Dermis blood vessel endothelial cell (primary cell): ENCODE results near the gene WDR33. TPM values are rescaled to one million over a fixed set of nuclear protein-coding genes. Genes with fewer than 3 reads are reported as not detected.

ENCODE experiments used
- DNase-seq: peaks from one replicate; pipeline ENCODE4 v3.0.0; 2010
- total RNA-seq: library from RNA; depleted of rRNA; stranded (reverse); fragments of >200 nt; gene quantifications from 2 replicates; pipeline ENCODE4 v1.2.3, GENCODE V29; 2014

WDR33 gene
- total RNA-seq, 1 donor from 2014 or later = 30.8 TPM

DNA sequence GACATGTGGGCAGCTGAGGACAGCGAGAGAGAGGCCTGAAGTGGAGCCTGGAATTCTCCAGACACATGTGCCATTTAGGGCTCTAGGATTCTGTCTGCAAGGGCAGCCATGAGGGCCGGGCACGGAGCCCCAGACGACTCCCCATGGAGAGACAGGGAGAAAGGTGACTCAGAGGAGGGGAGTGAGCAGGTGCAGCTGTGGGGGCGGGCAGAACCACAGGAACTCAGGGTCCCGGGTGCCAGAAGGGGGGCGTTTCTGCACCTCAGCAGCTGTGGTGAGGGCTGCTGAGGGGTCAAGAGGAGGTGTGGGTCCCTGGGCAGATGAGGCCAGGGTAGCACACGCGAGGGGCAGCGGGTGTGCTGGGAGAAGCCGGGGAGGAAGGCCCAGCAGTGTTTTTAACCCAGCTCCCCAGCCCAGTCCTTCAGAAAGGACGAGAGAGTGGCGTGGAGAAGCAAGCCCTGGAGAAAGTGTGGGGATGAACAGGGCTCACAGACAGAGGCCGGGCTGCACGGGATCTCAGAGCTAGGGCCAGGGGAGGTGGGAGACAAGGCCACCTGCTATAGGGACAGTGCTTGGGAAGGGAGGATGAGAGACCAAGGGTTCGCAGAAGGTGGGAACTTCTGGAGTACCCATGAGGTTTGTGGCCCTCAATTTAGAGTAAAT, 157.4 kb downstream of the WDR33 start:
- no peak for DNase-seq

DNA sequence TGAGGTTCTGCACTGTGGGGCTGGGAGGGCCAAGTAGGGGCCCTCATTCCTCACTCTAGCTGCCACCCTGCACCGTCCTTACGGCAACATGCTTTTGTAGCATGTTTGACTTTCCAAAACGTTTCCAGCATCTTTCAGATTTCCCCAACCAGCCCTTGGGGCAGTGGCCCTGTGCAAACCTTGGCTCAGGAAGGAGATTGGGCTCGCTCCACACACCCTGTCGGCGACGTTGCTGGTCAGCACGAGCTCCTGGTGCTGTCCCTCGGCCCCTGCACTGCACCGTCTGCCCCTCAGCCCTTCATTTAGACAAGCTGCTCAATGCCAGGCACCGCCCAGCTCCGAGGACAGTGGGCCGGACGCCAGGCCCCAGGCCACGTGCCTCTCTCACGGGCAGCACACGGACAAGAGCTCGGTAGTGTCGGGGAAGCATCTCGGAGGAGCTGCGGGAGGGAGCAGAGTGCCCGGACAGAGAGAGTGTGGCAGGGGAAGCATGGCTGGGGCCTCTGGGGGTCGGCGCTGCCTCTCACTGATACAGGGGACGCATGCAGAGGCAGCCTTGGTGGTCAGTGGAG, 158.1 kb downstream of the WDR33 start:
- DNase-seq = no peak

DNA sequence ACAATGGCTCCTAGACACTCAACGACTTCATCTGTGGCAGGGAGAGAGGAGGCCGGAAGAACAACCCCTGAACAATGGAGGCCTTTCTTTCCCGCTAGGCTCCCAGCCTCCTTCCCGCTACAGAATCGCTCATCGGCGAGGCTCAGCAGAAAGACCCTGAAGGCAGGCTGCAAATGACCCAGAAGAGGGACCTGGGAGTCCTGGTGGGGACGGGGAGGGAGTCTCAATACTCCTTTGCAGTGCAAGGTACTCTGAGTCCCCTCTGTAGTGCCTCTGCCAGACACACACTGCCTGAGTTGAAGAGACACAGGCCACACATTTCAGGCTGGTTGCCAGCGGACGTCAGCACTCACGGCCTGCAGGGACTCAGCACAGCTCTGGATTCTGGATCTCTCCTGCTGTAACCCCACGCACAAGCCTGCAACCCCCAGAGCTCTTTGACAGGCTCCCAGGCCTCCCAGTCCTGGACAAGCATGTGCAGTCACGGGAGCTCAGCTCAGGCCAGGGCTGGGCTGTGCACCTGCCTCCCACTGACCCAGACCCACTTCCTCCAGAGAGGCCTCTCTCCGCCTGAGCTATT, 158.9 kb downstream of the WDR33 start:
- DNase-seq = no peak

DNA sequence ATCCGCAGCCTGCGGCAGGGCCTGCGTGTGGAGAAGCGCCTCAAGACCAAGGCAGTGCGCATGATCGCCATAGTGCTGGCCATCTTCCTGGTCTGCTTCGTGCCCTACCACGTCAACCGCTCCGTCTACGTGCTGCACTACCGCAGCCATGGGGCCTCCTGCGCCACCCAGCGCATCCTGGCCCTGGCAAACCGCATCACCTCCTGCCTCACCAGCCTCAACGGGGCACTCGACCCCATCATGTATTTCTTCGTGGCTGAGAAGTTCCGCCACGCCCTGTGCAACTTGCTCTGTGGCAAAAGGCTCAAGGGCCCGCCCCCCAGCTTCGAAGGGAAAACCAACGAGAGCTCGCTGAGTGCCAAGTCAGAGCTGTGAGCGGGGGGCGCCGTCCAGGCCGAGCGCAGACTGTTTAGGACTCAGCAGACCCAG, 159.6 kb downstream of the WDR33 start:
- no peak for DNase-seq

Other genes with a start within 250 kb of the WDR33 start
- not detected in 2 replicates for gene GPR17, start 165.0 kb downstream of the WDR33 start, total RNA-seq
- 20.1 and 23.8 TPM in 2 replicates for gene LIMS2, start 135.6 kb downstream of the WDR33 start, total RNA-seq
- 5.4 and 5.8 TPM in 2 replicates for gene SFT2D3, start 109.7 kb downstream of the WDR33 start, total RNA-seq
- gene POLR2D, start 47.0 kb upstream of the WDR33 start, total RNA-seq = 25.0 and 35.6 TPM in 2 replicates
- gene AMMECR1L, start 74.8 kb upstream of the WDR33 start, total RNA-seq = 20.1 and 20.6 TPM in 2 replicates
- gene SAP130, start 216.9 kb upstream of the WDR33 start, total RNA-seq = 3.9 and 8.1 TPM in 2 replicates